Neural progenitor cell (in vitro differentiated cells): ENCODE data around the gene PDE1C. TPM values are rescaled to one million over a fixed set of nuclear protein-coding genes. Genes with fewer than 3 reads are reported as not detected.

Experiments used
- DNase-seq: peaks from one replicate; pipeline ENCODE4 v3.0.0-alpha.2; 2016; ENCODE audit warnings: low spot score
- H2AFZ ChIP-seq: fragments of 200-600 bp; sonication (generic); replicated peaks from 2 replicates; pipeline ENCODE4 v1.6.1; 2016; ENCODE audit warnings: antibody characterized with exemption
- H3F3A ChIP-seq: fragments of 200-600 bp; sonication (generic); 2 replicates; pipeline ENCODE4 v1.6.1; 2016; ENCODE audit warnings: antibody characterized with exemption, low read depth
- H3K27ac ChIP-seq: fragments of 200-600 bp; sonication (generic); 2 replicates; pipeline ENCODE4 v1.5.1; 2016; ENCODE audit warnings: mild to moderate bottlenecking
- H3K27me3 ChIP-seq: fragments of 200-600 bp; sonication (generic); 2 replicates; pipeline ENCODE4 v1.6.1; 2016; ENCODE audit warnings: mild to moderate bottlenecking, moderate library complexity
- H3K36me3 ChIP-seq: fragments of 200-600 bp; sonication (generic); 2 replicates; pipeline ENCODE4 v1.5.1; 2016
- H3K4me1 ChIP-seq: fragments of 200-600 bp; sonication (generic); 2 replicates; pipeline ENCODE4 v1.6.1; 2016; ENCODE audit warnings: mixed run types
- H3K4me2 ChIP-seq: fragments of 200-600 bp; sonication (generic); 2 replicates; pipeline ENCODE4 v1.6.1; 2016
- H3K4me3 ChIP-seq: fragments of 200-600 bp; sonication (generic); 2 replicates; pipeline ENCODE4 v1.5.1; 2016
- H3K79me2 ChIP-seq: fragments of 200-600 bp; sonication (generic); 2 replicates; pipeline ENCODE4 v1.6.1; 2016; ENCODE audit warnings: low read depth
- H3K9ac ChIP-seq: fragments of 200-600 bp; sonication (generic); 2 replicates; pipeline ENCODE4 v1.6.1; 2016
- H3K9me3 ChIP-seq: fragments of 200-600 bp; sonication (generic); 2 replicates; pipeline ENCODE4 v1.5.1; 2016; ENCODE audit warnings: low read depth
- H4K20me1 ChIP-seq: fragments of 200-600 bp; sonication (generic); 2 replicates; pipeline ENCODE4 v1.6.1; 2016; ENCODE audit warnings: low read depth
- H3K27ac Mint-ChIP-seq: 3 replicates; pipeline ENCODE4 v1.8.0; 2021; ENCODE audit warnings: mixed read lengths
- H3K27me3 Mint-ChIP-seq: 2 replicates; pipeline ENCODE4 v1.8.0; 2022; ENCODE audit warnings: low read depth, mild to moderate bottlenecking, inconsistent platforms, moderate library complexity, mixed read lengths; ENCODE audit not compliant: insufficient read depth
- H3K36me3 Mint-ChIP-seq: 3 replicates; pipeline ENCODE4 v1.8.0; 2021; ENCODE audit warnings: mixed read lengths
- H3K4me1 Mint-ChIP-seq: 3 replicates; pipeline ENCODE4 v1.8.0; 2021; ENCODE audit warnings: mixed read lengths
- H3K4me3 Mint-ChIP-seq: 3 replicates; pipeline ENCODE4 v1.8.0; 2021; ENCODE audit warnings: mild to moderate bottlenecking, moderate library complexity, mixed read lengths
- H3K9me3 Mint-ChIP-seq: 3 replicates; pipeline ENCODE4 v1.8.0; 2020; ENCODE audit warnings: mixed read lengths
- EZH2 ChIP-seq: fragments of 200-600 bp; sonication (generic); IDR thresholded peaks from 2 replicates; pipeline ENCODE4 v1.6.1; 2017; ENCODE audit warnings: antibody characterized with exemption, mild to moderate bottlenecking, moderate library complexity
- EZH2phosphoT487 ChIP-seq: fragments of 200-600 bp; sonication (generic); IDR thresholded peaks from 2 replicates; pipeline ENCODE4 v1.6.1; 2017; ENCODE audit warnings: antibody characterized with exemption
- total RNA-seq: library from RNA; depleted of rRNA; stranded (reverse); fragments of >200 nt; gene quantifications from 2 replicates; pipeline ENCODE4 v1.2.3, GENCODE V29; 2015; ENCODE audit warnings: low replicate concordance
- TF ChIP-seq, protein P1 (sequence below): fragments of 200-600 bp; sonication (generic); IDR thresholded peaks from 2 replicates; pipeline ENCODE4 v1.5.1; 2017; ENCODE audit warnings: antibody characterized with exemption, mild to moderate bottlenecking

Gene PDE1C
- total RNA-seq, 1 donor from 2014 or later = 0.54 TPM

DNA sequence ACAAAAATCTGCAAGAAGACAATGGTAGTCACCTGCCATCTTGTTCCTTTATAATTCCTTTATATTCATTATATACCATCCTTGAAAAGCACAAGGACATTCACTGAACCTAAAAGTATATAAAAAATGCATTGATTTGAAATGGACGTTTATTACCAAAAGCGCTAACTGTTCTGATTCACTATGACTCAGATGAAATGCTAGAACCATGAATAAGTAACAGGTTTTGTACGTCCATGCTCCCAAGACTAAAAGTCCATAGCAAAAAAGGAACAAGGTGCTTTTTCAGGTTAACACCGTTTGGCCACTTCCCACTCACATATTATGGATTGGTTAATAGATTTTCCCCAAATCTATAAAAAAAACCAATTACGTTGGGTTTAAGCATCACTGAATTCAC is 273.8 kb downstream of the PDE1C start:
- Histone ChIP-seq H3K4me1 (no peaks in the 10 kb centered on the region), H3F3A (no peaks in the 10 kb centered on the region), H2AFZ (no peak overlapping the region), H4K20me1 (no peaks in the 10 kb centered on the region), H3K36me3 (no peaks in the 10 kb centered on the region), H3K9ac (no peak overlapping the region), H3K9me3 (no peaks in the 10 kb centered on the region), H3K27ac (no peak overlapping the region), H3K4me2 (no peak overlapping the region), H3K79me2 (no peaks in the 10 kb centered on the region), H3K27me3 (peaks cover 94% of the 10 kb centered on the region), H3K4me3 (no peak overlapping the region)
- Mint-ChIP-seq H3K4me1 (no peaks in the 10 kb centered on the region), H3K27ac (no peak overlapping the region), H3K9me3 (no peaks in the 10 kb centered on the region), H3K4me3 (no peak overlapping the region), H3K36me3 (no peaks in the 10 kb centered on the region), H3K27me3 (no peaks in the 10 kb centered on the region)
- no peak for DNase-seq
- TF ChIP-seq EZH2phosphoT487 = no peak
- TF ChIP-seq EZH2 = no peak

DNA sequence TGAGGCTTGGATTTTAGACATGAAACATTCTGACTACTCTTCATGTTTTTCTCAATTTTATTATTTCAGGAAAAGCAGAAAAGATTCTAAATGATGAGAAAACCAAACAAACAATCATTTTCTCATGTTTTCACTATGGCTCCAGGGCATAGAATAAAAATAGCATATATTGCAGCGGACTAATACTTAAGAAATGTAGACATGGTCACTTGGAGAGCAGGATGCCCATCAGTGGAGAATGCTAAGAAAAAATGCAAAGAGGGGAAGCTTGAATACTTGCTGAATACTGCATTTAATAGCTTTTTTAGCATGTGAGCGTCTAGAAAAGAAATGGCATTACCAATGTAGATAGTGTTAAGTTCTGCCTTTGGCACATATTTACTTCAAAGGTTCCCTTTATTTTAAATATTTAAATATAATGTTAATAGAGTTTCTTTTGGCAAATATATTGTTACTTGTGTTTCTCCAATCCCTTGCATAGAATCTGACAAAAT is 275.3 kb downstream of the PDE1C start:
- Mint-ChIP-seq H3K4me1 (no peaks in the 10 kb centered on the region), H3K27me3 (peaks cover under 1% of the 10 kb centered on the region), H3K27ac (no peak overlapping the region), H3K4me3 (no peak overlapping the region), H3K36me3 (no peaks in the 10 kb centered on the region), H3K9me3 (no peaks in the 10 kb centered on the region)
- DNase-seq = no peak
- no peaks in the 10 kb centered on the region for H4K20me1 ChIP-seq
- H3K4me1 ChIP-seq = no peaks in the 10 kb centered on the region
- no peak overlapping the region for H2AFZ ChIP-seq
- H3K79me2 ChIP-seq = no peaks in the 10 kb centered on the region
- H3K9ac ChIP-seq = no peak overlapping the region
- no peaks in the 10 kb centered on the region for H3K9me3 ChIP-seq
- TF ChIP-seq EZH2phosphoT487 (no peak), EZH2 (no peak)
- TF ChIP-seq, protein P1, sequence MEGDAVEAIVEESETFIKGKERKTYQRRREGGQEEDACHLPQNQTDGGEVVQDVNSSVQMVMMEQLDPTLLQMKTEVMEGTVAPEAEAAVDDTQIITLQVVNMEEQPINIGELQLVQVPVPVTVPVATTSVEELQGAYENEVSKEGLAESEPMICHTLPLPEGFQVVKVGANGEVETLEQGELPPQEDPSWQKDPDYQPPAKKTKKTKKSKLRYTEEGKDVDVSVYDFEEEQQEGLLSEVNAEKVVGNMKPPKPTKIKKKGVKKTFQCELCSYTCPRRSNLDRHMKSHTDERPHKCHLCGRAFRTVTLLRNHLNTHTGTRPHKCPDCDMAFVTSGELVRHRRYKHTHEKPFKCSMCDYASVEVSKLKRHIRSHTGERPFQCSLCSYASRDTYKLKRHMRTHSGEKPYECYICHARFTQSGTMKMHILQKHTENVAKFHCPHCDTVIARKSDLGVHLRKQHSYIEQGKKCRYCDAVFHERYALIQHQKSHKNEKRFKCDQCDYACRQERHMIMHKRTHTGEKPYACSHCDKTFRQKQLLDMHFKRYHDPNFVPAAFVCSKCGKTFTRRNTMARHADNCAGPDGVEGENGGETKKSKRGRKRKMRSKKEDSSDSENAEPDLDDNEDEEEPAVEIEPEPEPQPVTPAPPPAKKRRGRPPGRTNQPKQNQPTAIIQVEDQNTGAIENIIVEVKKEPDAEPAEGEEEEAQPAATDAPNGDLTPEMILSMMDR = no peak
- no peaks in the 10 kb centered on the region for H3K36me3 ChIP-seq
- H3K4me2 ChIP-seq = no peak overlapping the region
- H3K27ac ChIP-seq = no peak overlapping the region
- H3F3A ChIP-seq = no peaks in the 10 kb centered on the region
- peaks cover 94% of the 10 kb centered on the region for H3K27me3 ChIP-seq
- H3K4me3 ChIP-seq = no peak overlapping the region

DNA sequence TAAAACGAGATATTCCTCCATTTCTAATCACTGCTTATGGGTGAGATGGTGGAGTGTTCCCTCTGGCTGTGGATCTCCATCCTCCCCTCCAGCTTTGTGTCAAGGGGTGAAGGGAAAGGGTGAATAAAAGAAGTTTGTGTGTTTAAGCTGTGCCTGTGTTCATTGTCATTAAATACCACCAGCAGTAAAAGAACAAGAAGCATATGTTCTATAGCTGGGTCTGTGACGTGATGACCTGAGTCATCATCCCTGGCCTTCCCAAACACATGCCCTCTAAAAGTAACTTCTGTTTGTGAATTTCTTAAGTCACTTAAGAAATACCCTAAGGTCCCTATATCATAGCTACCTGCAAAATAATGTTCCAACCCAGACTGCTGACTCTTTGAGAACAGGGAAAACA is 278.3 kb downstream of the PDE1C start:
- Mint-ChIP-seq H3K27me3 (peaks cover 4% of the 10 kb centered on the region), H3K4me3 (no peak overlapping the region), H3K27ac (no peak overlapping the region), H3K4me1 (peaks cover 7% of the 10 kb centered on the region), H3K9me3 (no peaks in the 10 kb centered on the region), H3K36me3 (no peaks in the 10 kb centered on the region)
- H3K27me3 ChIP-seq = peaks cover 91% of the 10 kb centered on the region
- H3K4me3 ChIP-seq = no peak overlapping the region
- no peak overlapping the region for H3K27ac ChIP-seq
- H3K9ac ChIP-seq = no peak overlapping the region
- no peaks in the 10 kb centered on the region for H3F3A ChIP-seq
- H3K36me3 ChIP-seq = no peaks in the 10 kb centered on the region
- H3K79me2 ChIP-seq = no peaks in the 10 kb centered on the region
- no peaks in the 10 kb centered on the region for H4K20me1 ChIP-seq
- TF ChIP-seq, protein P1 = no peak
- TF ChIP-seq EZH2 (no peak), EZH2phosphoT487 (no peak)
- no peak overlapping the region for H3K4me2 ChIP-seq
- H3K9me3 ChIP-seq = no peaks in the 10 kb centered on the region
- DNase-seq = no peak
- no peak overlapping the region for H2AFZ ChIP-seq
- no peaks in the 10 kb centered on the region for H3K4me1 ChIP-seq

DNA sequence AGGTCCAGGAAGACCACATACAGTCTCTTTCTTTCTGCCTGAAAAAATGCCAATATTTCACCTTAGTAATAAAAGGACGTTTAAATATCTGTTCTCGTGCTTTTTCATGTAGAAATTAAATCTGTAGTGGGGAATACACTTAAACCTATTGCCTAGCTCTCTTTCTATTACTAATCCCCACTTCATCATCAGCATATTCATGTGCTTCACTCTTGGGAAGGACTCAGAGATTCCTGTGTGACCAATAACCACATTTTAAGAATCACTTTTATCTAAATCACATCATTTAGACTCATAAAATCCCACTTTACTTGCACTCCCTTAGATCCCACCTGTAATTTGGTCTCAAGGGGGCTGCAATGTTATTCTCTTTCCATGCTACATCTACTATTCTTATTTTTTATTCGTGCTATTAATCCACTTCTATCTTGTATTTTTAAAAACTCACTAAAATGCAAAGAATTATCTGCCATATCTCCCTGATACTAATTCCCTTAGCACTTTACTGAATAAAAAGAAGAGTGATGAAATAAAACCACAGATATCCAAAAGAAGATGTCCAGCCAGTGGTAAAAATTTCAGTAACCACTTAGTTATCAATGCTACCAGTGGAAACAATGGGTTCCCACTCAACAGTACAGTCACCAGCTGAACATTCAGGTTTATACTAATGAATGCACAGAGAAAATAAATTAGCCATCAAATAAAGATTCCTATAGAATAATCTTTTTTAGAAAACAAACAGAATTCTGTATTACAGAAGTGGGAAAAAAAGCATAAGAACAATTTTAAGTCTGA is 281.1 kb downstream of the PDE1C start:
- Histone ChIP-seq H3K79me2 (no peaks in the 10 kb centered on the region), H2AFZ (no peak overlapping the region), H3K4me2 (no peak overlapping the region), H3K27ac (no peak overlapping the region), H3K27me3 (peaks cover 88% of the 10 kb centered on the region), H3K4me3 (no peak overlapping the region), H3F3A (no peaks in the 10 kb centered on the region), H3K36me3 (no peaks in the 10 kb centered on the region), H4K20me1 (no peaks in the 10 kb centered on the region), H3K9me3 (no peaks in the 10 kb centered on the region), H3K9ac (no peak overlapping the region), H3K4me1 (no peaks in the 10 kb centered on the region)
- peaks cover 4% of the 10 kb centered on the region for H3K27me3 Mint-ChIP-seq
- H3K9me3 Mint-ChIP-seq = no peaks in the 10 kb centered on the region
- H3K27ac Mint-ChIP-seq = no peak overlapping the region
- DNase-seq = no peak
- no peak overlapping the region for H3K4me3 Mint-ChIP-seq
- TF ChIP-seq, protein P1 = no peak
- no peak for TF ChIP-seq EZH2
- H3K36me3 Mint-ChIP-seq = no peaks in the 10 kb centered on the region
- peaks cover 7% of the 10 kb centered on the region for H3K4me1 Mint-ChIP-seq
